Body of pancreas (tissue), 4 donors: ENCODE results near the gene DLG3.

Experiments
- CTCF ChIP-seq, 7 experiments: fragments of 450-650 bp in 4 of 7; fragments of 200-600 bp in 3 of 7; sonication (generic) in 3 of 7; IDR thresholded peaks; one replicate each; pipeline ENCODE4 v1.5.1; 2016 to 2019; ENCODE audit warnings: antibody characterized with exemption in 7 of 7
- POLR2A ChIP-seq, 3 donors: fragments of 450-650 bp; IDR thresholded peaks; one replicate each; pipeline ENCODE4 v1.6.1; 2016; ENCODE audit warnings: antibody characterized with exemption in 3 of 3, mild to moderate bottlenecking in 2 of 3

GRCh38 chrX:70429759-70430158 lies 14.9 kb upstream of the DLG3 start:
- no peak for TF ChIP-seq CTCF (IDR thresholded peaks at IDR 0.05)
- TF ChIP-seq POLR2A (IDR thresholded peaks at IDR 0.05): no peak
